GM23338 (cell line): ENCODE results near the gene PARP14.
"Not testable (repeated sequence)": the region's sequence is repeated elsewhere in the genome, so short reads cannot be mapped to it uniquely, and the experiment has no call there.

ENCODE experiments used
- CTCF ChIP-seq, 2 experiments: fragments of 200-600 bp in 1 of 2; sonication (generic) in 1 of 2; conservative IDR thresholded peaks; 2 replicates each; pipeline versions ENCODE4 v1.5.1 to v1.6.1; 2016 to 2017; ENCODE audit warnings: antibody characterized with exemption in 2 of 2, low read depth in 2 of 2, mild to moderate bottlenecking in 2 of 2, moderate library complexity in 1 of 2
- ETS1 ChIP-seq: IDR thresholded peaks from 2 replicates; pipeline ENCODE4 v1.6.1; 2016; ENCODE audit warnings: antibody characterized with exemption
- EZH2 ChIP-seq: fragments of 200-600 bp; sonication (generic); IDR thresholded peaks from one replicate; pipeline ENCODE4 v1.8.0; 2017; ENCODE audit warnings: antibody characterized with exemption, mild to moderate bottlenecking, low read depth; ENCODE audit not compliant: unreplicated experiment
- EZH2phosphoT487 ChIP-seq: fragments of 200-600 bp; sonication (generic); IDR thresholded peaks from one replicate; pipeline ENCODE4 v1.8.1; 2018; ENCODE audit warnings: antibody characterized with exemption; ENCODE audit not compliant: unreplicated experiment
- JUNB ChIP-seq: IDR thresholded peaks from one replicate; pipeline ENCODE4 v1.6.1; 2016; ENCODE audit warnings: antibody characterized with exemption; ENCODE audit not compliant: unreplicated experiment
- NANOG ChIP-seq: IDR thresholded peaks from 2 replicates; pipeline ENCODE4 v1.6.1; 2016; ENCODE audit warnings: antibody characterized with exemption, borderline replicate concordance
- POLR2AphosphoS5 ChIP-seq: IDR thresholded peaks from 2 replicates; pipeline ENCODE4 v1.6.1; 2016; ENCODE audit warnings: antibody characterized with exemption, low read depth
- TF ChIP-seq, protein P1 (sequence below): IDR thresholded peaks from one replicate; pipeline ENCODE4 v1.6.1; 2018; ENCODE audit warnings: antibody characterized with exemption; ENCODE audit not compliant: unreplicated experiment

DNA sequence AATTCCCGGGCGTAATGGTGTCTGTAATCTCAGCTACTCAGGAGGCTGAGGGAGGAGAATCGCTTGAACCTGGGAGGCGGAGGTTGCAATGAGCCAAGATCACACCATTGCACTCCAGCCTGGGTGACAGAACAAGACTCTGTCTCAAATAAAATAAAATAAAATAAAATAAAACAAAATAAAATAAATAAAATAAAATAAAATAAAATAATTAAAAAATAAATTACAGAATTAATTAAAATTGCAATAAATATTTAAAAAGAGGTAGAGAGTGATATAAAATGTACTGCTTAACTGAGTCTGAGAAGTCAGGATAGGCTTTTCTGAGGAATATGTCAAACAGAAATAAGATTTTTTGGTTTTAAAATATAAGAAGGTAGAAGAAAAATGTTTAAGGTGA is 22.3 kb upstream of the PARP14 start:
- not testable (repeated sequence) for TF ChIP-seq CTCF (conservative IDR thresholded peaks at IDR 0.05; ENCODE audit: low read depth in 2 of 2); POLR2AphosphoS5; EZH2; EZH2phosphoT487; ETS1; JUNB; NANOG
- TF ChIP-seq, protein P1, sequence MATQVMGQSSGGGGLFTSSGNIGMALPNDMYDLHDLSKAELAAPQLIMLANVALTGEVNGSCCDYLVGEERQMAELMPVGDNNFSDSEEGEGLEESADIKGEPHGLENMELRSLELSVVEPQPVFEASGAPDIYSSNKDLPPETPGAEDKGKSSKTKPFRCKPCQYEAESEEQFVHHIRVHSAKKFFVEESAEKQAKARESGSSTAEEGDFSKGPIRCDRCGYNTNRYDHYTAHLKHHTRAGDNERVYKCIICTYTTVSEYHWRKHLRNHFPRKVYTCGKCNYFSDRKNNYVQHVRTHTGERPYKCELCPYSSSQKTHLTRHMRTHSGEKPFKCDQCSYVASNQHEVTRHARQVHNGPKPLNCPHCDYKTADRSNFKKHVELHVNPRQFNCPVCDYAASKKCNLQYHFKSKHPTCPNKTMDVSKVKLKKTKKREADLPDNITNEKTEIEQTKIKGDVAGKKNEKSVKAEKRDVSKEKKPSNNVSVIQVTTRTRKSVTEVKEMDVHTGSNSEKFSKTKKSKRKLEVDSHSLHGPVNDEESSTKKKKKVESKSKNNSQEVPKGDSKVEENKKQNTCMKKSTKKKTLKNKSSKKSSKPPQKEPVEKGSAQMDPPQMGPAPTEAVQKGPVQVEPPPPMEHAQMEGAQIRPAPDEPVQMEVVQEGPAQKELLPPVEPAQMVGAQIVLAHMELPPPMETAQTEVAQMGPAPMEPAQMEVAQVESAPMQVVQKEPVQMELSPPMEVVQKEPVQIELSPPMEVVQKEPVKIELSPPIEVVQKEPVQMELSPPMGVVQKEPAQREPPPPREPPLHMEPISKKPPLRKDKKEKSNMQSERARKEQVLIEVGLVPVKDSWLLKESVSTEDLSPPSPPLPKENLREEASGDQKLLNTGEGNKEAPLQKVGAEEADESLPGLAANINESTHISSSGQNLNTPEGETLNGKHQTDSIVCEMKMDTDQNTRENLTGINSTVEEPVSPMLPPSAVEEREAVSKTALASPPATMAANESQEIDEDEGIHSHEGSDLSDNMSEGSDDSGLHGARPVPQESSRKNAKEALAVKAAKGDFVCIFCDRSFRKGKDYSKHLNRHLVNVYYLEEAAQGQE: not testable (repeated sequence)
